ENCODE results near the gene SCG2.

The SCG2 gene

DNA sequence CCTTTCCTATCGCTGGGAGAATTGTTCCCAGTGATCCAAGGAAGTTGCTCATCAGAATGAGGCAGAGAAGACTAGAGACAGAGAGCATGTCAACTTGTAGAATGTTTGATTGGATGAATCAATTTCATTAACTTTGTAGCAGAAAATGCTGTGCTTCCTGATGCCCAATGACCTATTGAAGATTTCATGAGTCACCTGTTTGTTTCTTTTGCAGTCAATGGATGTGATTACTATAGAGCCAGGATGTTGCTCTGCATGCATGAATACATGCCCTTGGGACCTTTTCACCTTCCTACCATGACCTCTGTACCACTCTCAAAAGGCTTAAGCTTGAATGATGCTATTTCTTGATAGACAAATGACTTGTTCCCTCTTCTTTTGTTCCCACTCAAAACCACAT, 23.3 kb downstream of the SCG2 start:
- H3K27ac ChIP-seq, result no peak overlapping the region
- TF ChIP-seq, protein P1, sequence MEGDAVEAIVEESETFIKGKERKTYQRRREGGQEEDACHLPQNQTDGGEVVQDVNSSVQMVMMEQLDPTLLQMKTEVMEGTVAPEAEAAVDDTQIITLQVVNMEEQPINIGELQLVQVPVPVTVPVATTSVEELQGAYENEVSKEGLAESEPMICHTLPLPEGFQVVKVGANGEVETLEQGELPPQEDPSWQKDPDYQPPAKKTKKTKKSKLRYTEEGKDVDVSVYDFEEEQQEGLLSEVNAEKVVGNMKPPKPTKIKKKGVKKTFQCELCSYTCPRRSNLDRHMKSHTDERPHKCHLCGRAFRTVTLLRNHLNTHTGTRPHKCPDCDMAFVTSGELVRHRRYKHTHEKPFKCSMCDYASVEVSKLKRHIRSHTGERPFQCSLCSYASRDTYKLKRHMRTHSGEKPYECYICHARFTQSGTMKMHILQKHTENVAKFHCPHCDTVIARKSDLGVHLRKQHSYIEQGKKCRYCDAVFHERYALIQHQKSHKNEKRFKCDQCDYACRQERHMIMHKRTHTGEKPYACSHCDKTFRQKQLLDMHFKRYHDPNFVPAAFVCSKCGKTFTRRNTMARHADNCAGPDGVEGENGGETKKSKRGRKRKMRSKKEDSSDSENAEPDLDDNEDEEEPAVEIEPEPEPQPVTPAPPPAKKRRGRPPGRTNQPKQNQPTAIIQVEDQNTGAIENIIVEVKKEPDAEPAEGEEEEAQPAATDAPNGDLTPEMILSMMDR (conservative IDR thresholded peaks at IDR 0.05), result no peak

DNA sequence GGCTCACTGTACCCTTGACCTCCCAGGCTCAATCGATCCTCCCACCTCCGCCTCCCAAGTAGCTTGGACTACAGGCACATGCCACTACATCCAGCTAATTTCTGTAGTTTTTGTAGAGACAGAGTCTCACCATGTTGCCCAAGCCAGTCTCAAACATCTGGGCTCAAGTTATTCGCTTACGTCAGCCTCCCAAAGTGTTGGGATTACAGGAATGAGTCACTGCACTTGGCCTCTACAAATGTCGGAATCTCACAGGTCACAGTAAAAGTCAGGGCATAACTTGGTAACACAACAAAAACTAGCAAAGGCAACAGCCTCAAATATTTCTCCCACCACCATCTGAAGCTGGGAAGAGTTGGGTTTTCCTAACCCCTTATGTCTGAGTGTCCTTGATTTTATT, 25.3 kb downstream of the SCG2 start:
- TF ChIP-seq, protein P1 (conservative IDR thresholded peaks at IDR 0.05), result no peak
- no peak overlapping the region for H3K27ac ChIP-seq

DNA sequence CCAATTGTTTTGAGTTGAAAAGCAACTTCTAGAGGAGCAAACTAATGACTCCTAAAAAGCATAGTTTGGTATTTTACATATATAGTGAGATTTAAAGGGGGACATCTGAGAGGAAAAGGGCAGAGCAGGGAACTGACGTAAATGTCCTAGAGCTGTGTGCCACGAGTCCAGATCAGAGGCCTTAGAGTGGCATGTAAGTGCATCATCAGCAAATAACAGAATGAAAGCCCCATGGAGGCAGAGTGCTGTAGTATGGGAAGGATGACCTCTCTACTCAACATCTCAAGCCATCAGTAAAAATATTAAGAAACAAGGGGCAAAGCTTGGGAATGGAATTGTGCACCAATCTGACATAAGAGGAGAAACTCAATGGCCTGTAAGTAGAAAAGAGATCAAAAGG, 31.4 kb downstream of the SCG2 start:
- H3K27ac ChIP-seq, result no peak overlapping the region
- TF ChIP-seq, protein P1 (conservative IDR thresholded peaks at IDR 0.05), result no peak

DNA sequence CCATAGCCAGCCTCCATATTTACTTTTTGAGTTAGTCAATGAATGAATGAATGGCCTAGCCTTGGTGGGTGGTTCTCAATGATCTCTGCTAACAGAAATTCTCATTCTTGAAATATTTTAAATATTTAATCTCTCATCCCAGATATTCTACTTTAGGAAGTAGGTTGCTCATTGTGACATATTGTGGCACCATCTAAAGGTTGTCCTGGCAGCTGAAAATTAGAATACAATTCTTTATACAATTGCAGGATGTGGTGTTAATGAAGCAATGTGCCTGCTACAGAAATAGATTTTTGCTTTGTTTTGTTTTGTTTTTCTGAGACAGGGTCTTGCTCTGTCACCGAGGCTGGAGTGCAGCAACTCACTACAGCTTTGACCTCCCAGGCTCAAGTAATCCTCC, 35.8 kb downstream of the SCG2 start:
- TF ChIP-seq, protein P1 (conservative IDR thresholded peaks at IDR 0.05), result no peak
- H3K27ac ChIP-seq, result no peak overlapping the region

DNA sequence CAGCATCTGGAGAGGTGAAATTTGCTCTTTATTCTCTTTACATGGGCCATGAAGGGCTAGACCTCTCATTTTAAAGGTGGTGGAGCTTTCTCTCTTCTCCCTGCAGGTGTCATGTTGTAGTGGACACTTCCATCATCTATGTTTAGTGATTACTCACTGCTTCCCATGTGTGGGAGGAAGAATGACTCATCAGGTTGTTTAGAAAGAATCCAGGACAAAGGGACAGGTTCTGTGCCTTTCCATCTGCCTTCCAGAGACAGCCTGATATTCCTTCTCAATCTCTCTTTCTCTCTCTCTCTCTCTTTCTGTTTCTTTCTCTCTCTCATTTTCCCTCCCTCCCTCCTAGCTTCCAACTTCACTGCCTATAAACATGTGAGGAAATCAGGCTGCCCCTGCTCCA, 38.7 kb downstream of the SCG2 start:
- H3K27ac ChIP-seq, result no peak overlapping the region
- TF ChIP-seq, protein P1 (conservative IDR thresholded peaks at IDR 0.05), result no peak

DNA sequence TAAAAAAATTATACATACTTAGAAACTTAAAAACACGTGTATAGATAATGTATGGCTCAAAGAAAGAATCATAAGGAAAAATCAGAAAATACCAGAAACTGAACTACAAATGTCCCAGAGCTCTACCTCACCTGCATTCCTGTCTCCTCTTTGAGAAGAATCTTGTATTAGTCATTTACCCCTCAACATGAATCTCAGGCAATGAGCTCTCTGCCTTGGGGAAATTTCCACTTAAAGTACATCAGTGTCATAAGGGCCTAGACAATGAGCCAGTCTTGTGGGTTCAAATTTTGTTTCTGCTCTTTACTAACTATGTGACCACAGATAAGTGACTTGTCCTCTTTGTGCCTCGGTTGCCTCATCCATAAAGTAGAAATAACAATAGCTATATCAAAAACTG, 40.1 kb downstream of the SCG2 start:
- TF ChIP-seq, protein P1 (conservative IDR thresholded peaks at IDR 0.05), result no peak
- H3K27ac ChIP-seq, result no peak overlapping the region

DNA sequence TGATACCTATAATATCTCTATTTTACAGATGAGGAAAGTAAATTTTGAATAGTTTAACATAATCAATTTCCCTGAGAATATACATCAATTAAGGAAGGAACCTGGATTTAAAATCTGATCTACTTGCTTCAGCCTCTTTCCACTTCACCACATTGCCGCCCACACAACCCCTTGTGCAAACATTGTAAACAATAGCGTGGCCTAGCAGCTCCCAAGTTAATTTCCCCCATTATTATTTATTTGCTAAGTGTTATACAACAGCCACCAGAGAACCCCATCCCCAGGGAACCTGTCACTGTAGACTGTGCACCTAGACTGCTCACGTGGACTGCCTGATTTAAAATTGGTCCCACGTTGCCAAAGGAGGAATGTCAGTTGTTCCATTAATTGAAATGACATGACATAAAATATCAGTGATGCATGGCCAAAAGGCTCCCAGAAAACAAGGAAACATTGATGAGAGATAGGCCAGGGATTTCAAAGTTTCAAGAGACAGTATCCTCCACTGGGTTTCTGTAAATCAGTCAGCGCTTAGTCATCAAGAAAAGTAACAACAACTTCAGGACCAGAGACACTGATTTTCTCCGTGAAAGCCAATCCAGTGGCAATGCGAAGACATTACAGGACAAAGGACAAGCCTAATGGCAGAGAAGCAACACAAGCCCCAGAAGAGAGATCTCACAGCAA, 41.3 kb downstream of the SCG2 start:
- no peak overlapping the region for H3K27ac ChIP-seq
- TF ChIP-seq, protein P1 (conservative IDR thresholded peaks at IDR 0.05), result no peak
